ENCODE measurements around the gene KIF1A.

DNA sequence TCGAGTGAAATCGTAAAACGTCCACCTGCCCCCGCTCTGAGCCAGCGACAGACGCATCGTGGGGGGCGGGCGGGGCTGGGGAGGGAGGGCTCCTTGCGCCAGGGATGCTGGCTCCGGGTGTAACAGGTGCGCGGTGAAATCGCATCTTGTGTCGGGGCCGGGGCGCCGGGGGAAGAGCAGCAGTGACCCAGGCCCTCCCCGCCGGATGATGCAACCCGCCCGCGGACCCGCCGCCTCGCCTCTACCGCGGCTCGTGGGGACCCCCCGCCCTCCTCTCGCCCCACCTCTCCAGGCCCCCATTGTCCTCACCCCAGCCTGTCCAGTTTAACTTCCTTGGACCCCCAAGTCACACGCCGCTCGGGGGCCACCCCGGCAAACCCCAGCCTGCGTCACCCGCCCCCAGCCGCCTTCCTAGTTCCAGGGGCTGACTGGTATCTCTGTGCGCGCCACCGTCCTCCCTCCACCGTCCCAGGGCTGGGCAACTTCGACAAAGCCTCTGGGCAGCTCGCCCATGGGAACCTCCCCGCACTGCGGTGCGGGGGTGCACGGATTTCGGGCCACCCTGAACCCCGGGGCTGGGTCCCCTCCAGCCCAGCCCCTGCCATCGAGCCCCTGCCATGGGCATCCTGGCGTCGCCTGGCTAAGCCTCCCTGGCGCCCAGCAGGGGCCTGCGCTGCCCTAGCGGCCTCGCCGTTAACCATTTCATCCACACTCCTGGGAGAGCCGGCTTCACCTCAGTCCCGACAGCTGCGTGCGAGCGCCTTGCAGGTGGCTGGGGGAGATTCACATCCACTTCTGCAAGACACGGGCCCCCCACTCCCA, 799 bp upstream of the KIF1A start:
- no peak for TF ChIP-seq POLR2A (IDR thresholded peaks at IDR 0.05)
- TF ChIP-seq, protein P1, sequence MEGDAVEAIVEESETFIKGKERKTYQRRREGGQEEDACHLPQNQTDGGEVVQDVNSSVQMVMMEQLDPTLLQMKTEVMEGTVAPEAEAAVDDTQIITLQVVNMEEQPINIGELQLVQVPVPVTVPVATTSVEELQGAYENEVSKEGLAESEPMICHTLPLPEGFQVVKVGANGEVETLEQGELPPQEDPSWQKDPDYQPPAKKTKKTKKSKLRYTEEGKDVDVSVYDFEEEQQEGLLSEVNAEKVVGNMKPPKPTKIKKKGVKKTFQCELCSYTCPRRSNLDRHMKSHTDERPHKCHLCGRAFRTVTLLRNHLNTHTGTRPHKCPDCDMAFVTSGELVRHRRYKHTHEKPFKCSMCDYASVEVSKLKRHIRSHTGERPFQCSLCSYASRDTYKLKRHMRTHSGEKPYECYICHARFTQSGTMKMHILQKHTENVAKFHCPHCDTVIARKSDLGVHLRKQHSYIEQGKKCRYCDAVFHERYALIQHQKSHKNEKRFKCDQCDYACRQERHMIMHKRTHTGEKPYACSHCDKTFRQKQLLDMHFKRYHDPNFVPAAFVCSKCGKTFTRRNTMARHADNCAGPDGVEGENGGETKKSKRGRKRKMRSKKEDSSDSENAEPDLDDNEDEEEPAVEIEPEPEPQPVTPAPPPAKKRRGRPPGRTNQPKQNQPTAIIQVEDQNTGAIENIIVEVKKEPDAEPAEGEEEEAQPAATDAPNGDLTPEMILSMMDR (IDR thresholded peaks at IDR 0.05) = no peak

All from suprapubic skin (tissue), 3 donors.